SW480 (cell line): ENCODE results near the gene WBP4.
"Not testable (repeated sequence)": the region's sequence is repeated elsewhere in the genome, so short reads cannot be mapped to it uniquely, and the experiment has no call there.

Source experiments
- DNase-seq: peaks from one replicate; pipeline ENCODE4 v3.0.0-alpha.2; 2016; ENCODE audit warnings: low spot score

Gene WBP4, protein sequence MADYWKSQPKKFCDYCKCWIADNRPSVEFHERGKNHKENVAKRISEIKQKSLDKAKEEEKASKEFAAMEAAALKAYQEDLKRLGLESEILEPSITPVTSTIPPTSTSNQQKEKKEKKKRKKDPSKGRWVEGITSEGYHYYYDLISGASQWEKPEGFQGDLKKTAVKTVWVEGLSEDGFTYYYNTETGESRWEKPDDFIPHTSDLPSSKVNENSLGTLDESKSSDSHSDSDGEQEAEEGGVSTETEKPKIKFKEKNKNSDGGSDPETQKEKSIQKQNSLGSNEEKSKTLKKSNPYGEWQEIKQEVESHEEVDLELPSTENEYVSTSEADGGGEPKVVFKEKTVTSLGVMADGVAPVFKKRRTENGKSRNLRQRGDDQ

DNA sequence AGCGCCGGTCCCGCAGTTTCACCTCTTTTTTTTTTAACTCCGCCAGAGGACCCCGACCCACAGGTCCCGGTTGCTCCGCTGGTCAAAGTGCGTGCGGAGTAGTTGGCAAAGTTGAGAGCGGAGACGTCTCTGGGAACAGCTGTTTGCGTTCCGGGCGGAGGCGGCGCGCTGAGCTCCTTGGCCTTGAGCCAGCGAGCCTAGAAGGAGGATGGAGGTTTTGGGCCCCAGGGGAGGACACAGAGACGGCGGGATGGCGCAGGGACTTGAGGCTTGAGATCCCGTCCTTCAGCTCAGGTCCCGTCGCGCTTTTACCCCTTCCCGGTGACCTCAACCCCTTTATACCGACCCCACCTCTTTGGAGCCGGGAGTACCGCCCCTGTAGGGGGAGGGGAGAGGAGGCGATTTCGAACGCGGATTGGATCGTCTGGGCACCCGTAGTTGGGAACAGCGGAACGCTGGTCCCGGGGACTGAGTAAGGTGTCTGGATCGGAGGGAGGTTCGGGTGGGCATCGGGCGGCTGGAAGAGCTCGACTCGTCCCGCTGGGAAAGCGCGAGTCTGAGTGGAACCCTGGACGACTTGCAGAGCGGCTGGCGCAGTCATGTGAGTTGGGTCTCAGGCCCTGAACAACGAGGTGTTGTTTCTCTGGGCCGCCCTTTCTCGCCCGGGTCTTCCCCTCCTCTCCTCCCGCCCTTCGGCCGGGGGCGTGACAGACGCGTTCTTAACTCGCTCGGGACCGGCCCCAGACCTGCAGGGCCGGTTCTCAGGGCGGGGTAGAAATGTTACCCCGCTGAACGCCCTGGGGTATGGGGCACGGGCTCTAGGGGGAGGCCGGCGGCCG lies at the start of gene WBP4:
Gene WBP4, plus strand, starts transcription at position 435 of the 839 bp plus-strand sequence. Its CDS starts 165 bp downstream, at position 600.
- peak; percentile 94 for DNase-seq

DNA sequence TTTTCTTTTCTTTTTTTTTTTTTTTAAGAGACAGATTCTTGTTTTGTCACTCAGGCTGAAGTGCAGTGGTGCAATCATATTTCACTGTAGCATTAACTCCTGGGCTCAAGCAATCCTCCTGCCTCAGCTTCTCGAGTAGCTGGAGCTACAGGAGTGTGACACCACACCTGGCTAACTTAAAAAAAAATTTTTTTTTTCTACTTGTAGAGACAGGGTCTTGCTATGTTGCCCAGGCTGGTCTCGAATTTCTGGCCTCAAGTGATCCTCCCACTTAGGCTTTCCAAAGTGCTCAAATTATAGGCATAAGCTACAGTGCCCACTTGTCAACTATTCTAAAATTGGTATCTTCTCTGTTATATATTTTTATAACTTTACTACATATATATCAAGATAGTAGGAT lies 48.8 kb upstream of the WBP4 start:
- no peak for DNase-seq

DNA sequence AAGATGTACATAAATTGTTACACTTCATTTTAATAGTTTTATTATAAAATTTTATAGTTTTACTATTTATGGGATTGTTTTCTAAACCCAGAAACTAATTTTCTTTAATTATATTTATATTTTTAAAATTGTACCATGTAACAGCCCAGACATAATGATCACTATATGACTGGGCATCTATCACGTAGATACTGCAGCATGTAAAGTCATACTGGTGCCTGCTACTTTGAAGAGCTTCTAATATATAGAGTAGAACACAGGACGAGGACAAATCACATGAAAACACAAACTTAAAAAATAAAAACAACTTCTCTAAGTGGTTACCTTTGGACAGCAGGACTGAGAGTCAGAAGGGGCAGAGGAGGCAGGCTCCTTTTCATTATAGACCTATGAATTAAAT lies 47.5 kb upstream of the WBP4 start:
- no peak for DNase-seq

DNA sequence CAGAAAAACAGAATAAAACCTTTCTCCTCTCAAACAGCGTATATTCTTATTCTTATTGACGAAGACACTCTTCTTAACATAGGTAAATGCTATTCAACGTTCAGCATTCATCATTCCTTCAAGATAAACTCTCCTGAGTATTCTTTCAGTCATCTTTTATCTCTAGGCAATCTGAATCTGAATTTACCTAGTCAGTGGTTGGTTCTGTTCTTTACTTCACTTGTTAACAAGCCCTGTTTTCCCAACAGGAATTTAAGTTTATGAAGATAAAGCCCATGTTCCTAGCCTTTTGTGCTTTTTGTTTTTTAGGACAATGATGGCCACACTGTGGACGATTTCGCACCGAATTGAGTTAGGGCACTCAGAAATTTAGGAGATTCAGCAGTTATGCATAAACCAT lies 45.4 kb upstream of the WBP4 start:
- no peak for DNase-seq

DNA sequence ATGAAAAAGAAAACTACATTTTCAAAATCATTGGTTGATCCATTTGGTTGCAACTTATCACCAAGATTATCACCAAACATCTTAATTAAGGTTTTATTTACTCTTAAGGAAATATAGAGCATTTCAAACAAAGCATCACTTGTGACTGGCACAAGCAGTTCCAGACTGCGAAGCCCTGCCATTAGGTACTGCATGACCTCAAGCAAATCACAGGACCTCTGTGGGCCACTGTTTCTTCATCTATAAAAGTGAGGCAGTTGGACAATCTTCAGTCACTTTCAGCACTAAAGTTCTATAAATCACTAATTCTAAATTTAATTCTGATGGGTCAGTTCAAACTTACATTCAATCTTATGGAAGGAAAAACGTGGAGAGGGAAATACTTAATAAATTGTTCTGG lies 44.1 kb upstream of the WBP4 start:
- DNase-seq: peak; percentile 27

DNA sequence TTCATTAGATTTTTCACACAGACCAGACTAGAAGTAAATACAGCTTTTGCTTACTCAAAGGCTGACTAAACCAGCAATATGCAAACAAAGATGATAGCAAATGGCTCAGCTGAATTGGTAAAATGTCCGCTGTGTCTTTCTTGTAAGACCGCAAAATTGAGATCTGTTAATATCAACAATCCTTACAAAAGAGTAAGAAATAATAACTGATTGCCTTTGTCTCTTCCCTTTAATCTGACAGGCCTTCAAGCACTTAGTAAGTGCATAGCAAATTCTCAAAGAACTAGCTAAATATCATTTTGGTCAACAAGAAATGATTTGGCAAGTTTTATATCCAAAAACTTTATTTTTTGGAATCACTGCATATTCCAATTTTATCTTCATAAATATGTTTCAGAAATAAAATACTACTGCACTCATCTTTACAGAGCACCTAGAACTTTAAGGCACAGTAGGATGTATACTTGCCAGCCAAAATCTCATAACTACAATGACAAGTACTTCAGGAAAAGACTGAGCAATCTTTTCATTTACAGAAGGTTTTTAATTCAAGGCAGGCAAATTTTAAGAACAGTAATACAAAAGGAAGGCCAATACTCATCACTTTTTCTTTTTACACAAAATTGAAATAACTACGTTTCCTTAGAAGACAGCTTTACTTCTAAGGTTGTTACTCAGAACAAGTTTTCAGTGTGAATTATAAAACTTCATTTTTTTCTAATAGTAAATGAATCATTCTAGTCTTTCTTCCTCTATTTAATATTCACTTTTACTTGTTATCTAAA lies 43.3 kb upstream of the WBP4 start:
- DNase-seq: peak; percentile 19

DNA sequence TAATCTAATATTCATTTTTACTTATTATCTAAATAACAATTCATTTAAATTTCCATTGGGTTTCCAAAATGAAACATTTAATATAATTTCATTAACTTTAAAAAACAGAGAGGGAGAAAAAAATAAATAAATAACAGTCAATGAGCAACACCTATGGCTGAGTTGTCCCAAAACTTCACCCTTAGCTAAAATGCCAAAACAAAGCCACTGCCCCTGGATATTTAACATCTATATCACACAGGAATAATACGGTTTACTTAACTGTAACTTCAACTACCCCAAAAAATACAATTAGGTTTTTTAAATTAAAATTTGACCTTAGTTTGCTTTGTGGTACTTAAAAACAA lies 42.7 kb upstream of the WBP4 start:
- peak; percentile 11 for DNase-seq

DNA sequence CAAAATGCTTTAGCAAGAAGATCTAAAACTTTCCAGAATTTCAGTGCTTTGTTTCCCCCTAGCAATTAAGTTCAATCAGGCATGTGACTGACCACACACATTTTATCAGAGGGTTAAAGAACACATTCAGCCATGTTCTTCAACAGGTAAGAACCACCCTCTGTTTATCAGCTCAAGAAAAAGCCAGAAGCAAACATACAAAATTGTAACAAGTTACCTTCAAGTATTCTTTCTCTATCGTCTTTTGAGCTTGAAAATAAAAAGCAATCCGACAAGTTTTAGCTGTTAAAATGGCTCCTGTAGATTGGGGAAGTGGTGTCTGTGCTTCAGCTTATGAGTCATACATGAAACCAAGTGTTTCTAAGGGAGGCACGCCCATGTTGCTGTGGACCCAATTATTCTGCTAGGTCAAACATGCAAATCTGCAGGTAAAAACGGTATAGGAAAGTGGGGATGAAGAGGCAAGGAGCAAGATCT lies 42.3 kb upstream of the WBP4 start, which contains the start of gene ELF1:
Gene ELF1, minus strand, starts transcription at position 306 of the 477 bp plus-strand sequence. CDS start 37,262 bp downstream, outside the sequence.
- DNase-seq: peak; percentile 96

DNA sequence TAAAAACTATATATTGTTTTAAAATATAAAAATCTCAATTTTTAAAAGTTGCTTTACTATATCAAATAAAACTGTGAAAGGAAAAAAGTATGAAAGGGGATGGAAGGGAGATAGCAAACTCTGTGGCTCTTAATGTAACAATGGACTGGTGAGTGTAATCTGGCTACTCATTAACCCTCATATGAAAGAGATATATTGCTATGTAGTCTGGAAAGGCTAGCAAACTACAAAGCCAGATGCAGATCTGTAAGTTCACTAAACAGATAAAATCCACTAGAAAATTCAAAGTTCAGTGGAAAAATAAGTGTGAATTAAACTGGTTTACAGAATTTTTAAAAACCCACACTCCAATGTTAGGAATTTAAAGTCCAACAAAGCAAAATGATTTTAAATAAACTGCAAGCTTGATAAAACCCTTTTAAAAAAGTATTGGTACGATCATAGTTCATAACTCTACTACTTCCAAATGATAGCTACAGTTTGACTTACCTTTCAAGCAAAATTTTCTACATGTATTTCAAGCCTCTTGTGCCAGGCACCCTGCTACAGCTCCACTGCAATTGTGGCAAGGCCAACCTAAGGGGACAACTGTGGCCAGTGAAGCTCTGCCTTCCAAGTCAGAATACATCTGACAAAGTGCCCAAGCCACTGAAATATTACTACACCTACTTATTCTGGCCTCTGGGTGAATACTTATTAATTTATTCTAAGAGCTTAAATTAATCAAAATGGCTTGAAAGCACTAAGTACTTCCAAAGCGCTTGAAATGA lies 41.5 kb upstream of the WBP4 start:
- DNase-seq: peak; percentile 69

DNA sequence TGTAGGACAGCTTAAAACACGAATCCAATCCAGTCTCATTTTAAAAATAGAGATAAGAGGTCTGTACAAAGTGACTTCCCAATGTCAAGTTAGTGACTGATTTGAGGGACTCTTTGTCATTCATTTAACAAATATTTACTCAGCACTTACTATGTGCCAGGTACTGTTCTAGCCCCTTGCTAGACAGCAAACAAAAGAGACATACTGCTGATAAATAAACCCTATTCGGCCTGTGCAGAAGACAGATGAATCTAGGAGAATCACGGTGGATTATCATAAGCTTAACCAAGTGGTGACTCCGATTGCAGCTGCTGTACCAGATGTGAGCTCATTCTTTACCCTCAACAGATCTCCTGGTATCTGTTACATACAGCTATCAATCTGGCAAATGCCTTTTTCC lies 35.8 kb upstream of the WBP4 start:
- no peak for DNase-seq

DNA sequence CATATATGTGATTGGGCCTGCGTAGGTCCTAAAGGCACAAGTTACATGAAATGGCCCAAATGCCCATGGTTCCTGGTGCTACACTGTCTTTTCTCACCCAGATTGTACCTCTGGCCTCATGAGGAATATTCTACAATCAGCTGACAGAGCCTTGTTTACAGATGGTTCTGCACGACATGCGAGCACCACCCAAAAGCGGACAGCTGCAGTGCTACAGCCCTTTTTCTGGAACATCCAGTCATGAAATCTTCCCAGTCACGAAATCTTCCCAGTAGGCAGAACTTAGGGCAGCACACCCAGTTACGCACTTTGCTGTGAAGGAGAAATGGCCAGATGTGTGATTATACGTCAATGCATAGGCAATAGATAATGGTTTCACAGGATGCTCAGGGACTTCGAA lies 34.5 kb upstream of the WBP4 start:
- DNase-seq: no peak

DNA sequence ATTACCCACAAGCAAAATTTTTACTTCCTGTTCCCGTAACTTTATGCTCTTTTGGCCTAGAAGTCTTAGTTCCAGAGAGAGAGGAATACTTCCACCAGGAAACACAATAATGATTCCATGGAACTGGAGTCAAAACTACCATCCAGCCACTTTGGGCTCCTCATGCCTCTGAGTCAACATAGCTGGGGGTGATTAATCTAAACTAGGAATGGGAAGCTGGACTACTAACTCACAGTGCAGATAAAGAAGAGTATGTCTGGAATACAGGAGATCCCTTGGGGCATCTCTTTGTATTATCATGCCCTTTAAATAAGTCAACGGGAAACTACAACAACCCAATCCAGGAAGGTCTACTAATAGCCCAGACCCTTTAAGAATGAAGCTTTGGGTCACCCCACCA lies 33.3 kb upstream of the WBP4 start:
- no peak for DNase-seq

DNA sequence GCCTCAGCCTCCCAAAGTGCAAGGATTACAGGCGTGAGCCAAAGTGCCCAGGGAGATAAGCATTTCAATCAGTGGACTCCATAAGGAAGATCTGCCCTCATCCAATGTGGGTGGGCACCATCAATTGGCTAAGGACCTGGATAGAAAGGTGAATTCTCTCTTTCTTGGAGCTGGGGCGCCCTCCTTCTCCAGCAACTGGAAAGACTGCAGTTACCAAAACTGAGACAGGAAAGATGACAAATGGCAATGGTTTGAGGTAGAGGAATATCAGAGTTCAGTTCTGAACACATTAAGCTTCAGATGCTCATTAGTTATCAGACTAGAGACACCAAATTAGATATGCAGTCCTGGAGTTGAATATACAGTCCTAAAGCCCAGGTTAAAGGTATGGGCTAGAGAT lies 31.7 kb upstream of the WBP4 start:
- no peak for DNase-seq

DNA sequence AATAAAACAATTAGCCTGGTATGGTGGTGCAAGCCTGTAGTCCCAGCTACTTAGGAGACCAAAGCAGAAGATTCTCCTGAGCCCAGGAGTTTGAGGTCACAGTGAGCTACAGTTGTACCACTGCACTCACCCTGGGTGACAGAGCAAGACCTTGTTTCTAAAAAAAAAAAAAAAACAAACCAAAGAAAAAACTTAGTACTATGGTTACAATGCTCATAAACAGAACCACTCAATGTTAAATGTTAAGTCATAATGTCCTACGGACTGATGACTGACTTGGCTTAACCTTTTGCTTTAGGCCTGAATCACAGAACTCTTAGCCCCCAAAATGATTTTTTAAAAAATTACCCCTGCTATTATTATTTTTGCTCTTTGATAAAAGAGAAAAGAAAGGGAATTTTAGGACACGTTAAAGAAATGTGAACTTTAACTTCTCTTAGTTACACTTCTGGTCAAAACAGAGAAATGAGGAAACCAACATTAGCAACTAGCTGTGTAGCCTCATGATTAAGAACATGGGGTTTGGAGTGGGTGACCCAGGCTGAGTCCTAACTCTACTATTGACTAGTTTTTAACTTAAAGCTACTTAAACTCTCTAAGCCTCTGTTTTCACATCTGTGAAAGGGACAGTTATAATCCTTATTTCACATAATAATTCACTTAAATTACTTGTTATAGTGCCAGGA lies 28.5 kb upstream of the WBP4 start:
- no peak for DNase-seq

DNA sequence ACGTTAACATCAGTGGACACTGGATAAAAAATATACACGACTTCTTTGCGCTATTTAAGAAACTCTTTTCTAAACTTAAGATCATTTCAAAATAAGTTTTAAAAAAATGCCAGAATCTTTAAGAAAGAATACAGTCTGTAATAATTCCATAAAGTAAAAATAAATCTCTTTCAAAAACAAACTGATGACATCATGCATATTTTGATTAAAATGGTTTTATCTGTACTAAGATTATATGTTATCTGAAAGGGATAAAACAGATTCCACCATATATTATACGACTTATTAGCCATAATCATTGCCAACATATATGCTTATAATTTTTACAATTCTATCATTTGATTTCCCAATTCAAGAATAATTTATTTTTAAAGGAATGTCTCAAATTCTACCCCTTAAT lies 26.9 kb upstream of the WBP4 start:
- no peak for DNase-seq

DNA sequence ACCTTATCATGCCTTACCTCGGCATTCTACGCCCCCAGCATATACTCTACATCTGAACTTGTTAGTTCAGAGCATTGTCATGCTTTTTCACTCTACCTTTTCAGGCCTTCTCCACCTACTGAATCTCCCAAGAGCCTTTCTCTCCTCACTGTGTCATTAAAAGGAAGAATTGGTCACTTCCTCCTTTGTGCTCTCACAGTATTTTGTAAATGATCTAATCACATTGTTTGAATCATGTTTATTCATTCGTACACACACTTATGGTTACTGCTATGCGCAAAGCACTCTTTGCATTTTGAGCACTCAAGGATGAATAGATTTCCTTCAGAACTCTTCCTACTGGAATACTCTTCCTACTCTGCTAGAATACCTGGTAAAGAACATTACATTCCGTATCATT lies 26.4 kb upstream of the WBP4 start:
- DNase-seq: no peak

DNA sequence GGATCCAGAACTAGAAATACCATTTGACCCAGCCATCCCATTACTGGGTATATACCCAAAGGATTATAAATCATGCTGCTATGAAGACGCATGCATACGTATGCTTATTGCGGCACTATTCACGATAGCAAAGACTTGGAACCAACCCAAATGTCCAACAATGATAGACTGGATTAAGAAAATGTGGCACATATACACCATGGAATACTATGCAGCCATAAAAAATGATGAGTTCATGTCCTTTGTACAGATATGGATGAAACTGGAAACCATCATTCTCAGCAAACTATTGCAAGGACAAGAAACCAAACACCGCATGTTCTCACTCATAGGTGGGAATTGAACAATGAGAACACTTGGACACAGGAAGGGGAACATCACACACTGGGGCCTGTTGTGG lies 24.8 kb upstream of the WBP4 start:
- DNase-seq: not testable (repeated sequence)

DNA sequence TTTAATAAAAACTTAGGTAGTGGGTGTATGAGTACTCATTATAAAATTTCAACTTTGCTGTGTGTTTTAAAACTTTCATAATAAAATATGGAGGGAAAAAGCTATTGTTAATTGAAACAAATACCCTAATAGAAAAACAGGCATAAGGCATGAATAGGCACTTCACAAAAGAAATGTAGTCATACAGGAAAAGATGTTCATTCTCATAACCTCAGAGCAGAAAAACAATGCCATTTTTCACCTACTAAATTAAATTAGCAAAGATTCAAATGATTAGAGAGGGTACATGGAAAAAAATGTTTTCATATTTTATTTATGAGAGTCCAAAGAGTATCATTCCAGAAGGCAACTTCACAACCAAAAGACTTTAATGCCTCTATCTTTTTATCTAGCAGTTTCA lies 21.6 kb upstream of the WBP4 start:
- DNase-seq: no peak

DNA sequence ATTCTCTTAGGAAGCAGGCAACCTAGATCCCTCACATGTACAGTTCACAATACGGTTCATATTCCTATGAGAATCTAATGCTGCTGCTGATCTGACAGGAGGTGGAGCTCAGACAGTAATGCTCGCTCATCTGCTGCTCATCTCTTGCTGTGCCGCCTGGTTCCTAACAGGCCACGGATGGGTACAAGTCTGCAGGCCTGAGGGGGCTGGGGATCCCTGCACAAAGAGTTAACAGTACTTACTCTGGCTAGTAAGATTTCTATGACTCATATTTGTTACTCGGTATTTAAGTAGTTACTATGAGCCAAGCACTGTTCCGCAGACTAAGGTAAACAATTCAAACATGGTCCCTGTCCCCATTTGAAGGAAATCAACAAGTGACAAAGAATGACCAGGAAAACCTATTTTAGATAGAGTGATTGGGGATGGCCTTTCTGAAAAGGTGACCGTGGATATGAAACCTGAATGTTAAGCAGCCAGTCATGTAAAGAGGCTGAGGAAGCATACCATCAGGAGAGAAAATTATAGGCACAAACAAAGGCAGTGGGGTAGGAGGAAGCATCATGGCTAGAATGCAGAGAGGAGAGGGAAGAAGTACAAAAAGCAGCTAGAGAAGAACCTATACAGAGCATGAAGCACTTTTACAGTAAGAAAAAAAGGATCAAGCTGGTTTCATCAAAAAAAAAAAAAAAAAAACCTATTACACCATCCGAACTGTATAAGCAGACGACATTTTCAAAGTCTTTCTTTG lies 20.6 kb upstream of the WBP4 start:
- no peak for DNase-seq

DNA sequence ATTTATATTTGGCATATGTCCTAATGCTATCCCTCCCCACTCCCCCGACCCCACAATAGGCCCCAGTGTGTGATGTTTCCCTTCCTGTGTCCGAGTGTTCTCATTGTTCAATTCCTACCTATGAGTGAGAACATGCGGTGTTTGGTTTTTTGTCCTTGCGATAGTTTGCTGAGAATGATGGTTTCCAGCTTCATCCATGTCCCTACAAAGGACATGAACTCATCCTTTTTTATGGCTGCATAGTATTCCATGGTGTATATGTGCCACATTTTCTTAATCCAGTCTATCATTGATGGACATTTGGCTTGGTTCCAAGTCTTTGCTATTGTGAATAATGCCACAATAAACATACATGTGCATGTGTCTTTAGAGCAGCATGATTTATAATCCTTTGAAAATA lies 18.9 kb upstream of the WBP4 start:
- not testable (repeated sequence) for DNase-seq
